Endothelial cell of umbilical vein (primary cell): ENCODE data around the gene FSTL1.

ENCODE experiments used
- CTCF ChIP-seq, 2 donors: IDR thresholded peaks; 1 replicate in 1 of 2; 2 replicates in 1 of 2; pipeline ENCODE4 v1.5.1; 2011; ENCODE audit warnings: low read length in 2 of 2, mild to moderate bottlenecking in 2 of 2, moderate library complexity in 2 of 2, control low read depth in 1 of 2, inconsistent platforms in 1 of 2, low read depth in 1 of 2; ENCODE audit not compliant: insufficient read depth in 1 of 2; ENCODE audit errors: extremely low read depth in 1 of 2
- EZH2 ChIP-seq: IDR thresholded peaks from 2 replicates; pipeline ENCODE4 v1.6.1; 2012; ENCODE audit warnings: borderline replicate concordance, low read depth, mild to moderate bottlenecking, moderate library complexity, low read length, inconsistent platforms; ENCODE audit not compliant: severe bottlenecking
- GATA2 ChIP-seq: IDR thresholded peaks from 2 replicates; pipeline ENCODE4 v1.7.0; 2011; ENCODE audit warnings: low read depth, mild to moderate bottlenecking, moderate library complexity, mixed read lengths, low read length; ENCODE audit not compliant: insufficient read length, insufficient read depth
- MAX ChIP-seq: IDR thresholded peaks from 2 replicates; pipeline ENCODE4 v1.6.1; 2011; ENCODE audit not compliant: insufficient read depth, insufficient read length
- MYC ChIP-seq: IDR thresholded peaks from one replicate; pipeline ENCODE4 v1.6.1; 2011; ENCODE audit warnings: mild to moderate bottlenecking, low read depth, low read length
- POLR2A ChIP-seq: IDR thresholded peaks from 2 replicates; pipeline ENCODE4 v1.6.1; 2012; ENCODE audit warnings: low read depth, mild to moderate bottlenecking, control low read depth, low read length
- POLR2AphosphoS5 ChIP-seq: IDR thresholded peaks from 2 replicates; pipeline ENCODE4 v1.6.1; 2012; ENCODE audit warnings: low read depth, mild to moderate bottlenecking, control low read depth, low read length, moderate library complexity; ENCODE audit not compliant: insufficient read depth

GRCh38 chr3:120477781-120478180, 27.0 kb upstream of the FSTL1 start:
- TF ChIP-seq CTCF (IDR thresholded peaks at IDR 0.05; ENCODE audit: extremely low read depth in 1 of 2, insufficient read depth in 1 of 2, low read depth in 1 of 2, low read length in 2 of 2) (no peak), POLR2A (no peak), GATA2 (no peak), POLR2AphosphoS5 (no peak), EZH2 (no peak), MAX (no peak), MYC (no peak)
